ENCODE results near the gene OR5C1.

OR5C1 gene

DNA sequence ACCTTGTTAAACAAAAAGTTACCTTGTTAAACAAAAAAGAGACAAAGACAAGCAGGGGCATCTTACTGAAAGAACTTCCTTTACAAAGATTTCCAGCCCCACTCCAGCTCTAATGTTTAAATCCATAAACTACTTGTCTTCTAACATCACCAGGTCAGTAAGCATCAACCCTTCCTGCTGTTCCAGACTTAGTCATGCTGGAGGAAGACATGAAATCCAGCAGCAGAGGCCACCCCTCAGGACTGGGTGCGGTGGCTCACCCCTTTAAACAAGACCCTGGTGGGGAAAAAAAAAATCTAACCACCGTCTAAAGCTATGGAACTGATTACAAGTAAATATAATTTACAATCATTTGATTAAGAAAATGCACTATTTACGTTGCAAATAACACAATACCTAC lies 30.6 kb downstream of the OR5C1 start:
- in situ Hi-C loops (cut with MboI; ENCODE audit: low pct_unique_long_range_greater_than_20kb, low sequenced_read_pairs, unreplicated experiment): loop anchor here (10.0 to 25.0 kb wide), 2 partner anchors 355 to 707 kb away; no protein-coding TSS in a partner anchor
- TF ChIP-seq, protein P1, sequence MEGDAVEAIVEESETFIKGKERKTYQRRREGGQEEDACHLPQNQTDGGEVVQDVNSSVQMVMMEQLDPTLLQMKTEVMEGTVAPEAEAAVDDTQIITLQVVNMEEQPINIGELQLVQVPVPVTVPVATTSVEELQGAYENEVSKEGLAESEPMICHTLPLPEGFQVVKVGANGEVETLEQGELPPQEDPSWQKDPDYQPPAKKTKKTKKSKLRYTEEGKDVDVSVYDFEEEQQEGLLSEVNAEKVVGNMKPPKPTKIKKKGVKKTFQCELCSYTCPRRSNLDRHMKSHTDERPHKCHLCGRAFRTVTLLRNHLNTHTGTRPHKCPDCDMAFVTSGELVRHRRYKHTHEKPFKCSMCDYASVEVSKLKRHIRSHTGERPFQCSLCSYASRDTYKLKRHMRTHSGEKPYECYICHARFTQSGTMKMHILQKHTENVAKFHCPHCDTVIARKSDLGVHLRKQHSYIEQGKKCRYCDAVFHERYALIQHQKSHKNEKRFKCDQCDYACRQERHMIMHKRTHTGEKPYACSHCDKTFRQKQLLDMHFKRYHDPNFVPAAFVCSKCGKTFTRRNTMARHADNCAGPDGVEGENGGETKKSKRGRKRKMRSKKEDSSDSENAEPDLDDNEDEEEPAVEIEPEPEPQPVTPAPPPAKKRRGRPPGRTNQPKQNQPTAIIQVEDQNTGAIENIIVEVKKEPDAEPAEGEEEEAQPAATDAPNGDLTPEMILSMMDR (IDR thresholded peaks at IDR 0.05; ENCODE audit: extremely low read depth, insufficient read depth, missing control alignments): no peak
- no peak for DNase-seq (ENCODE audit: low spot score)

DNA sequence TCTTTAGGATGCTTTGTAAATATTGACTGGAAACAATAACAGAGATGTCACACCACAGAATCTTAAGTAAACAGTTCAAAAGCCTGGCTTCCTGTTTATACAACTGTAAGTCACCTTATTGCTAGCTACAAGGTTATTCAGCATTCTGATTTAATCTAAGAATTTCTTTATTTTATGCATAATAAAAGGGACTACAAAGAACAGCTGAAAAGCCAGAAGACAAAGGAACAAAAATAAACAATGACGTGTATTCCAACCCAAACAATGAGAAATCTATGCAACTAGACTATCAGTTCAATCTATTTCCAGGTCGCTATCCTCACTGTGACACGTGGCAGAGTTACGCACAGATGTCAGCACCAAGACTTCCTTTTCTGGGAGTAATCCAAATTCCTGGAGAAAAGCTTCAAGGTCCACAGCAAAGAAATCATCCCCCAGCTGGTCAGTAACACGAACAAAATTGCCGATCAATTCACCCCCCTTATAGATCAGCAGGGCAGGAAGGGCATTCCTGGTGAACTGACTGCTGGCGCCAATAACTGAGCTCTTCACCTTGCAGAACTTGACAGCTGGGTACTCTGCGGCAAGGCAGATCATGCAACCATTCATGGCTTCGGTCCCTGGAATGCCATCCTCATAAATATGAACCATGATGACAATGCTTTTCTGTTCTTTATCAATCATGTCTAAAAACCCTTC lies 31.2 kb downstream of the OR5C1 start:
- DNase-seq (ENCODE audit: low spot score): no peak
- TF ChIP-seq, protein P1 (IDR thresholded peaks at IDR 0.05; ENCODE audit: extremely low read depth, insufficient read depth, missing control alignments): no peak
- in situ Hi-C loops (cut with MboI; ENCODE audit: low pct_unique_long_range_greater_than_20kb, low sequenced_read_pairs, unreplicated experiment): loop anchor here (10.0 to 25.0 kb wide), 2 partner anchors 355 to 708 kb away; no protein-coding TSS in a partner anchor

DNA sequence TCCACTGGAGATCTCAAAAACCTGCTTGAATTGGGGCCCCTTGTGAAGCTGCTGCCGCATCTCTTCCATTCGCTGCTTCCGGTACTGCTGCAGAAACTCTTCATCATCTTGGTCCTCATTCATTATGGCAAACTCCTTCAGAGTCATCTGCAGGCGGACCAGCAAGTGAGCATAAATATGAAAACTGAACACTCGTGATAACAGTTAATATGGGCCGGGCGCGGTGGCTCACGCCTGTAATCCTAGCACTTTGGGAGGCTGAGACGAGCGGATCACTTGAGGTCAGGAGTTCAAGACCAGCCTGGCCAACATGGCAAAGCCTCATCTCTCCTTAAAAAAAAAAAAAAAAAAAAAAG lies 31.7 kb downstream of the OR5C1 start:
- no peak for DNase-seq (ENCODE audit: low spot score)
- TF ChIP-seq, protein P1 (IDR thresholded peaks at IDR 0.05; ENCODE audit: extremely low read depth, insufficient read depth, missing control alignments): no peak
- in situ Hi-C loops (cut with MboI; ENCODE audit: low pct_unique_long_range_greater_than_20kb, low sequenced_read_pairs, unreplicated experiment): loop anchor here (25.0 kb wide), 1 partner anchor 708 kb away; no protein-coding TSS in a partner anchor

DNA sequence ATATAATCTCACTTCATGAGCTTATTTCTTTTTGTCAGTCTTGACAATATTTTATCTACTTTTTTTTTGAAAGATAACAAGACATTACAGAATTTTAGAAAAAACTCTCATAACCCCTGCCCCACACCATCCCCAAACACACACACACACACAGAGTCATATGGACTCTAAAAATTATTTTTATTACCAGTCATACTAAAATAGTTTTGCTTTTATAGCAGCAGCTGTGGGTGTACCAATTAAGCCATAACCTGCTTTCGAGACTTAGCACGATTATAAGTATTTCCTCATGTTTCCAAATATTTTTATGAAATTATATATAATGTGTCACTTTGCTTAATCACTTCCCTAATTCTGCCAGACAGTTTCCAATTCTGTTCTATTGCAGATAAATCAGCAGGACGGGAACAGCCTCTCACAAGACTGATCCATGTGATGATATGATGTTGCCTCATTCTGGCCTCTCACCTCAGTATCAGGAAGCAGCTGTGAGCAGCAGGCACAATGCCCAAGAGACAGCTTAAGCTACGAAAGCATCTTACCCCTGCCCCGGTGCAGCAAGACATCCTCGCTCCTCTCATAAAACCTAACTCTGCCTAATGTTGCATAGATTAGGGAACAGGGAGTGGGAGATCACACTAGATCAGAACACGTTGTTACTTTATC lies 32.7 kb downstream of the OR5C1 start:
- no peak for DNase-seq (ENCODE audit: low spot score)
- in situ Hi-C loops (cut with MboI; ENCODE audit: low pct_unique_long_range_greater_than_20kb, low sequenced_read_pairs, unreplicated experiment): loop anchor here (25.0 kb wide), 1 partner anchor 709 kb away; no protein-coding TSS in a partner anchor

DNA sequence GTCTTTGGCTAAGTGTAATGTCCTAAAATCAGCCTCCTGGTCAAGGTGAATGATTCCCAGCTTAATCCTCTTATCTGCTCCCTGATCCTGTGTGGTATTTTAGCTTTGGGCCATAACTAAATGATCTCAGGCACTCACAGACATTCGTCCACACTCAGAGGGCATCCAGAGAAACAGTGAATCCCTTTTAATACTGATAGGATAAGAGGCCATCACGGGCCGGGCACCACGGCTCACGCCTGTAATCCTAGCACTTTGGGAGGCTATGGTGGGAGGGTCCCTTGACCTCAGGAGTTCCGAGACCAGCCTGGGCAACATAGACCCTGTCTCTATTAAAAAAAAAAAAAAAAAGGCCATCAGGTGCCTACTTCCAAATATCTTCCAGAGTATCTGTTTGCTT lies 33.3 kb downstream of the OR5C1 start:
- DNase-seq (ENCODE audit: low spot score): no peak
- in situ Hi-C loops (cut with MboI; ENCODE audit: low pct_unique_long_range_greater_than_20kb, low sequenced_read_pairs, unreplicated experiment): loop anchor here (25.0 kb wide), 1 partner anchor 710 kb away; no protein-coding TSS in a partner anchor
- TF ChIP-seq, protein P1 (IDR thresholded peaks at IDR 0.05; ENCODE audit: extremely low read depth, insufficient read depth, missing control alignments): no peak

More for the DNA sequence above, 32.7 kb downstream of the OR5C1 start:
- TF ChIP-seq, protein P1 (IDR thresholded peaks at IDR 0.05; ENCODE audit: extremely low read depth, insufficient read depth, missing control alignments): no peak

DNA sequence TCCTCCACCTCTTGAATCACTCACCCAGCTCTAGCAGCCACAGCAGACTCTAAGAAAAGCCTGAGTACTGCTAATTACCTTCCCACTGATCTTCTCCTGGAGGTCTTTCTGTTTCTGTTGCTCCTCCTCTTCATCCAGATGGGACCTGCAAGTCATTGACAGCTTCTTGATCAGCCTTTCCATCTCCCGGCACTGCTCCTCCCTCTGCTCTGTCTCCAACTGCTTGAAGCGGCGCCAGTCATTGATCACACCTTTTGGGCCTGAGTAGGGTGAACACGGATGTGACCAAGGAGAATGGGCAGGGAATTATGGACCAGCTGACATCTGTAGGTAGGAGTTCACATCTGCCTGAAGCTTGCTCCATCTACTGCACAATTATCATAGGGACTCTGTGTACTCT lies 34.2 kb downstream of the OR5C1 start:
- in situ Hi-C loops (cut with MboI; ENCODE audit: low pct_unique_long_range_greater_than_20kb, low sequenced_read_pairs, unreplicated experiment): loop anchor here (25.0 kb wide), 1 partner anchor 711 kb away; no protein-coding TSS in a partner anchor
- no peak for DNase-seq (ENCODE audit: low spot score)

More for the DNA sequence above, 34.2 kb downstream of the OR5C1 start:
- TF ChIP-seq, protein P1 (IDR thresholded peaks at IDR 0.05; ENCODE audit: extremely low read depth, insufficient read depth, missing control alignments): no peak
